PC-3 (cell line): ENCODE data around the gene ARHGAP28. TPM values are rescaled to one million over a fixed set of nuclear protein-coding genes. Genes with fewer than 3 reads are reported as not detected.

ENCODE experiments used
- ATAC-seq: fragments of 200-7000 bp; cut with Tn5 transposase; 2 replicates; pipeline ENCODE4 v1.9.1; 2020; ENCODE audit warnings: mild to moderate bottlenecking, moderate library complexity
- BruUV-seq: library from RNA; stranded (reverse); fragments of 400-500 nt; replicated peaks from 2 replicates; lab custom pipeline; 2021; lab: Mats Ljungman, UMichigan
- CTCF ChIA-PET: fragments of 300-600 bp; sonication (Branson Sonifier 250); formaldehyde crosslinking; loops from one replicate; lab custom pipeline; 2022; ENCODE audit warnings: antibody characterized with exemption; lab: Charles Lee
- POLR2A ChIA-PET: fragments of 300-600 bp; sonication (Branson Sonifier 250); formaldehyde crosslinking; loops from one replicate; lab custom pipeline; 2022; ENCODE audit warnings: antibody characterized with exemption; ENCODE audit not compliant: unreplicated experiment; lab: Charles Lee
- DNase-seq: peaks from one replicate; pipeline ENCODE4 v3.0.0-alpha.2; 2015
- H2AFZ ChIP-seq: fragments of 300-600 bp; sonication (generic); 2 replicates; pipeline ENCODE4 v1.6.0; 2016; ENCODE audit warnings: antibody characterized with exemption, low read length
- H3F3A ChIP-seq: fragments of 300-600 bp; sonication (generic); one replicate; pipeline ENCODE4 v1.6.0; 2017; ENCODE audit warnings: antibody characterized with exemption, low read length, control low read depth, mild to moderate bottlenecking; ENCODE audit not compliant: unreplicated experiment
- H3K27ac ChIP-seq: fragments of 300-600 bp; sonication (generic); 2 replicates; pipeline ENCODE4 v1.5.1; 2016; ENCODE audit warnings: mild to moderate bottlenecking, low read length
- H3K27me3 ChIP-seq: fragments of 300-600 bp; sonication (generic); 2 replicates; pipeline ENCODE4 v1.6.1; 2016; ENCODE audit warnings: low read length, mixed read lengths
- H3K36me3 ChIP-seq: fragments of 300-600 bp; sonication (generic); 2 replicates; pipeline ENCODE4 v1.6.1; 2016; ENCODE audit warnings: low read depth, mixed run types, low read length, mixed read lengths
- H3K4me1 ChIP-seq: fragments of 300-600 bp; sonication (generic); 2 replicates; pipeline ENCODE4 v1.5.1; 2016; ENCODE audit warnings: low read length; ENCODE audit not compliant: insufficient read depth
- H3K4me2 ChIP-seq: fragments of 300-600 bp; sonication (generic); 2 replicates; pipeline ENCODE4 v1.6.0; 2016; ENCODE audit warnings: low read length
- H3K4me3 ChIP-seq: fragments of 300-600 bp; sonication (generic); 2 replicates; pipeline ENCODE4 v1.5.1; 2016; ENCODE audit warnings: mild to moderate bottlenecking, low read length, mixed read lengths
- H3K79me2 ChIP-seq: fragments of 300-600 bp; sonication (generic); 2 replicates; pipeline ENCODE4 v1.6.1; 2017; ENCODE audit warnings: low read length, mixed read lengths
- H3K9ac ChIP-seq: fragments of 300-600 bp; sonication (generic); 2 replicates; pipeline ENCODE4 v1.6.0; 2016; ENCODE audit warnings: mild to moderate bottlenecking, low read length
- H3K9me2 ChIP-seq: fragments of 300-600 bp; sonication (generic); replicated peaks from 2 replicates; pipeline ENCODE4 v1.6.1; 2016; ENCODE audit warnings: mixed run types, low read length, mixed read lengths
- H3K9me3 ChIP-seq: fragments of 300-600 bp; sonication (generic); 2 replicates; pipeline ENCODE4 v1.6.1; 2016; ENCODE audit warnings: low read length, mixed read lengths
- H4K20me1 ChIP-seq: fragments of 300-600 bp; sonication (generic); 2 replicates; pipeline ENCODE4 v1.6.1; 2016; ENCODE audit warnings: low read length, mixed read lengths
- EZH2 ChIP-seq: fragments of 300-600 bp; sonication (generic); IDR thresholded peaks from one replicate; pipeline ENCODE4 v1.6.1; 2017; ENCODE audit warnings: antibody characterized with exemption, mild to moderate bottlenecking, low read length; ENCODE audit not compliant: unreplicated experiment
- EZH2phosphoT487 ChIP-seq: fragments of 300-600 bp; sonication (generic); IDR thresholded peaks from 2 replicates; pipeline ENCODE4 v1.6.1; 2018; ENCODE audit warnings: mild to moderate bottlenecking, antibody characterized with exemption, low read length, borderline replicate concordance
- intact Hi-C: fragments of 100-400 bp; cut with micrococcal nuclease; formaldehyde crosslinking; loops from 2 replicates; pipeline ENCODE4 v1.9.0; 2023
- total RNA-seq: library from RNA; depleted of rRNA; stranded (reverse); fragments of >200 nt; gene quantifications from 2 replicates; pipeline ENCODE4 v1.2.3, GENCODE V29; 2014
- TF ChIP-seq, protein P1 (sequence below): fragments of 300-600 bp; sonication (generic); conservative IDR thresholded peaks from 2 replicates; pipeline ENCODE4 v1.5.1; 2017; ENCODE audit warnings: antibody characterized with exemption, low read depth, mild to moderate bottlenecking, low read length

ARHGAP28 gene
- total RNA-seq, 1 experiment from 2014 or later, result 10.0 TPM

DNA sequence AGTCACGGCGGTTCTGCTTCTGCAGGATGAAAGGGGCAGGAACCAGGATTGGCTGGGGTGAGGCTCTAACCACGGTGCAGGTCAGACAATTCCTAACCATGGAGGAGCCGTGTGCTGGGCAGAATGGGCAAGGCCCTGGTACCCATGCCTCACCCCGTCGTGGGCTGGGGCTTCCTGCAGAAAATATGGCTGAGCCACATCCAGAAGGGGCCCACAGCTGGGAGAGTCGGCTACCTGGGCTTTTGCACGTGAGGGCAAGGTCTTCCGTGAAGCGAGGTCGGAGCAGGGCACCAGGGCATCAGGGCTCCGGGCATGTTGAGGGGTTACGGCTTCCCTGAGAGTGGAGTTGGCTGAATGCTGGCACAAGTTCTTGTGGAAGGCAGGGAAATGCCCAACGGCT lies 147.8 kb downstream of the ARHGAP28 start:
- Histone ChIP-seq H3K79me2 (no peaks in the 10 kb centered on the region), H4K20me1 (no peaks in the 10 kb centered on the region), H3K9me2 (no peaks in the 10 kb centered on the region), H3F3A (no peaks in the 10 kb centered on the region), H3K9me3 (no peaks in the 10 kb centered on the region), H3K9ac (no peak overlapping the region), H2AFZ (no peak overlapping the region), H3K4me3 (no peak overlapping the region), H3K4me2 (no peak overlapping the region), H3K4me1 (no peaks in the 10 kb centered on the region), H3K36me3 (no peaks in the 10 kb centered on the region), H3K27ac (no peak overlapping the region), H3K27me3 (no peaks in the 10 kb centered on the region)
- TF ChIP-seq, protein P1, sequence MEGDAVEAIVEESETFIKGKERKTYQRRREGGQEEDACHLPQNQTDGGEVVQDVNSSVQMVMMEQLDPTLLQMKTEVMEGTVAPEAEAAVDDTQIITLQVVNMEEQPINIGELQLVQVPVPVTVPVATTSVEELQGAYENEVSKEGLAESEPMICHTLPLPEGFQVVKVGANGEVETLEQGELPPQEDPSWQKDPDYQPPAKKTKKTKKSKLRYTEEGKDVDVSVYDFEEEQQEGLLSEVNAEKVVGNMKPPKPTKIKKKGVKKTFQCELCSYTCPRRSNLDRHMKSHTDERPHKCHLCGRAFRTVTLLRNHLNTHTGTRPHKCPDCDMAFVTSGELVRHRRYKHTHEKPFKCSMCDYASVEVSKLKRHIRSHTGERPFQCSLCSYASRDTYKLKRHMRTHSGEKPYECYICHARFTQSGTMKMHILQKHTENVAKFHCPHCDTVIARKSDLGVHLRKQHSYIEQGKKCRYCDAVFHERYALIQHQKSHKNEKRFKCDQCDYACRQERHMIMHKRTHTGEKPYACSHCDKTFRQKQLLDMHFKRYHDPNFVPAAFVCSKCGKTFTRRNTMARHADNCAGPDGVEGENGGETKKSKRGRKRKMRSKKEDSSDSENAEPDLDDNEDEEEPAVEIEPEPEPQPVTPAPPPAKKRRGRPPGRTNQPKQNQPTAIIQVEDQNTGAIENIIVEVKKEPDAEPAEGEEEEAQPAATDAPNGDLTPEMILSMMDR, result no peak
- no peak for TF ChIP-seq EZH2phosphoT487
- no peak for TF ChIP-seq EZH2
- ChIA-PET POLR2A (no interaction called here), CTCF (no interaction called here)
- DNase-seq, result no peak
- intact Hi-C loops, result no loop called here
- no peak for ATAC-seq
- no TSS peak for BruUV-seq

DNA sequence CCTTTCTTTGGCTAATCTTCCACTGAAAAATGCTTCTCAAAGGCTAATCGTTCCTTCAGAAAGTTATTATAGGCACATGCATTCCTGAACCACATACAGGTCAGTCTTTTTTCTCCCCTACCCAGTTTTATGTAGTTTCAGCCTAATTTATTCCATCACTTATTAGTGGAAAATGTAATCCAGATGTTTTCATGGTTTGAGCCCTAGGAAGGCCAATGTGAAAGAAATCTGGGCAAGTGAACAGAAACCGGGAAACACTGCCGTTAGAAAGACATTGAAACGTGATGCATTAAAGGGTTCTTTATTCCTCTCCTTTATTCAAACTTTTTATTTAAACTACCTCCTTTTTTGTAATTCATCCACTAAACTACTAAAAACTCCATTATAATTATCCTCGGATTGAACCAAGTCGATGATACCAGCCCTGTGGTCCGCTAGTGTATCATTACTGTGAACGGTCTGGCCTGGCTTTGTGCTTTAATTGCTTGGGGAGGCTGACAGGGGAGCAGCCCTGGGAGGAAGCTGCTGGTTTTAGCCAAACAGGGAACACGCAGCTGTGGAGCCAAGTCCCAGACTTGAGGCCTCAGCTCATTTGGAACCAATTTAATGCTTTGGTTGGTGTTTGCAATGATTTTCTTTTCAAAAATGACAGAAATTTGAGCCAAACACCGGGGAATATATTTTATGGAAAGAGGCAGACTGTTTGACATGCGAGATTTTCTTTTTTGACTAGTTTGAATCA lies 149.2 kb downstream of the ARHGAP28 start:
- Histone ChIP-seq H3K4me1 (no peaks in the 10 kb centered on the region), H4K20me1 (no peaks in the 10 kb centered on the region), H3K9ac (no peak overlapping the region), H3K4me3 (no peak overlapping the region), H3K36me3 (no peaks in the 10 kb centered on the region), H3K4me2 (no peak overlapping the region), H3K27me3 (no peaks in the 10 kb centered on the region), H3F3A (no peaks in the 10 kb centered on the region), H2AFZ (no peak overlapping the region), H3K79me2 (no peaks in the 10 kb centered on the region), H3K9me2 (no peaks in the 10 kb centered on the region), H3K27ac (no peak overlapping the region), H3K9me3 (no peaks in the 10 kb centered on the region)
- ChIA-PET POLR2A (no interaction called here), CTCF (no interaction called here)
- ATAC-seq (no peak), DNase-seq (no peak)
- intact Hi-C loops, result no loop called here
- no TSS peak for BruUV-seq
- TF ChIP-seq EZH2phosphoT487 (no peak), EZH2 (no peak)

DNA sequence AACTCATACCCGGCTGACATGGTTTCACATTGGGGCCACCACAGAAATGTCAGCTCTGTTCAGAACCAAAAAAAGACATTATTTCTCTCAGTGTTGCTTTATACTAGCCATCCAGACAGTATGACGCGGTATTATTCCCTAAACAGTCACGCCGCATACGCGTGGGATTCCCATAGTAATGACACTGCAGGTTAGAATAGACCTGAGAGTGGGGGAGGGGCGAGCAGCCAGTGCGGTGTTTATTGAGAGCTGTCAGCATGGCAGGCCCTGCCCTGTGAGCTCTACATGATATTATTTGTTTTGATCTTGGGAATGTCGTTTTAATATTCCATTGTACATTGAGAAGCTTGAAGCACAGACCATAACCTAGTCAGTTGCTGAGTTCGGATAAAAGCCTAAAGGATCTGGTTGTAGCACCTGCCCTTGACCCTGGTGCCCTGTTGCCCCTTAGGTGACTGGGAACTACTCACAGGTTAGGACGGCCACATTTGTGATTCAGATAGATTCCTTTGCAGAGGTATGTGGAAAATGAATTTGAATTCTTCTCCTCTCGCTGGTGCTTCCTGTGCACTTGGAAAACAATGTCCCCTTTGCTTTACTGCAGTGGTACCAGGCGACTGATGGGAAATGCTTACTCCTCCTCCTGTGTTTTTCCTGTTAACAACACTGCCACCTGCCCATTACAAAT lies 150.1 kb downstream of the ARHGAP28 start:
- Histone ChIP-seq H3K9me2 (no peaks in the 10 kb centered on the region), H3K79me2 (no peaks in the 10 kb centered on the region), H3K4me2 (no peak overlapping the region), H3F3A (no peaks in the 10 kb centered on the region), H3K4me1 (no peaks in the 10 kb centered on the region), H3K36me3 (no peaks in the 10 kb centered on the region), H3K27me3 (no peaks in the 10 kb centered on the region), H2AFZ (no peak overlapping the region), H3K4me3 (no peak overlapping the region), H3K9ac (no peak overlapping the region), H4K20me1 (no peaks in the 10 kb centered on the region), H3K27ac (no peak overlapping the region), H3K9me3 (no peaks in the 10 kb centered on the region)
- ChIA-PET POLR2A (interaction anchor here (0.6 kb wide), 1 partner anchor 142 kb away, joined by 5 read pairs; no protein-coding TSS in a partner anchor), CTCF (no interaction called here)
- BruUV-seq, result no TSS peak
- intact Hi-C loops, result no loop called here
- TF ChIP-seq EZH2phosphoT487 (no peak), EZH2 (no peak)
- TF ChIP-seq, protein P1, result no peak
- DNase-seq, result no peak
- no peak for ATAC-seq
